Neural cell (in vitro differentiated cells): ENCODE data around the gene TPCN1. TPM values are rescaled to one million over a fixed set of nuclear protein-coding genes. Genes with fewer than 3 reads are reported as not detected.

Source experiments
- H2AFZ ChIP-seq: fragments of 200-600, 300-800 bp; sonication (generic), shearing (Covaris generic); 2 replicates; pipeline ENCODE4 v1.6.0; 2014; ENCODE audit warnings: low read depth, mild to moderate bottlenecking, antibody characterized with exemption, low read length, moderate library complexity
- H3F3A ChIP-seq: fragments of 200-600 bp; shearing (Covaris generic); 2 replicates; pipeline ENCODE4 v1.6.1; 2016; ENCODE audit warnings: mild to moderate bottlenecking, moderate library complexity, mixed read lengths, antibody characterized with exemption, low read length; ENCODE audit not compliant: insufficient read depth, poor library complexity, severe bottlenecking
- H3K27ac ChIP-seq: fragments of 200-600, 300-800 bp; sonication (generic), shearing (Covaris generic); 2 replicates; pipeline ENCODE4 v1.5.1; 2014; ENCODE audit warnings: mild to moderate bottlenecking, low read length, moderate library complexity
- H3K27me3 ChIP-seq: fragments of 300-800, 200-600 bp; sonication (generic), shearing (Covaris generic); 2 replicates; pipeline ENCODE4 v1.6.0; 2014; ENCODE audit warnings: mild to moderate bottlenecking, low read depth, low read length, moderate library complexity; ENCODE audit not compliant: insufficient read depth
- H3K36me3 ChIP-seq: fragments of 300-800, 200-600 bp; sonication (generic), shearing (Covaris generic); 2 replicates; pipeline ENCODE4 v1.5.1; 2014; ENCODE audit warnings: mild to moderate bottlenecking, antibody characterized with exemption, low read length, moderate library complexity; ENCODE audit not compliant: insufficient read depth
- H3K4me2 ChIP-seq: fragments of 300-800, 200-600 bp; sonication (generic), shearing (Covaris generic); 2 replicates; pipeline ENCODE4 v1.6.0; 2014; ENCODE audit warnings: mild to moderate bottlenecking, low read length
- H3K4me3 ChIP-seq: fragments of 300-800, 200-600 bp; sonication (generic), shearing (Covaris generic); 2 replicates; pipeline ENCODE4 v1.5.1; 2014; ENCODE audit warnings: mild to moderate bottlenecking, low read length, moderate library complexity
- H3K79me2 ChIP-seq: fragments of 200-600 bp; shearing (Covaris generic); replicated peaks from 2 replicates; pipeline ENCODE4 v1.6.0; 2014; ENCODE audit warnings: mild to moderate bottlenecking, low read length, moderate library complexity; ENCODE audit not compliant: insufficient read depth
- H3K9ac ChIP-seq: fragments of 300-800, 200-600 bp; sonication (generic), shearing (Covaris generic); 2 replicates; pipeline ENCODE4 v1.6.1; 2016; ENCODE audit warnings: mild to moderate bottlenecking, low read length, mixed read lengths
- H3K9me2 ChIP-seq: fragments of 200-600 bp; shearing (Covaris generic); 2 replicates; pipeline ENCODE4 v1.6.1; 2016; ENCODE audit warnings: mild to moderate bottlenecking, low read length, mixed read lengths; ENCODE audit not compliant: insufficient read depth
- H3K9me3 ChIP-seq: fragments of 200-600, 300-800 bp; sonication (generic), shearing (Covaris generic); 2 replicates; pipeline ENCODE4 v1.6.1; 2016; ENCODE audit warnings: mild to moderate bottlenecking, mixed run types, low read length, moderate library complexity, mixed read lengths
- H4K20me1 ChIP-seq: fragments of 200-600 bp; shearing (Covaris generic); 2 replicates; pipeline ENCODE4 v1.6.1; 2016; ENCODE audit warnings: mild to moderate bottlenecking, mixed run types; ENCODE audit not compliant: insufficient read depth
- CTCF ChIP-seq: fragments of 450-650 bp; IDR thresholded peaks from 2 replicates; pipeline ENCODE4 v1.5.1; 2014; ENCODE audit warnings: antibody characterized with exemption, mild to moderate bottlenecking, moderate library complexity; ENCODE audit not compliant: poor library complexity, severe bottlenecking
- EP300 ChIP-seq: fragments of 450-650 bp; conservative IDR thresholded peaks from 2 replicates; pipeline ENCODE4 v1.6.1; 2014; ENCODE audit warnings: antibody characterized with exemption, mild to moderate bottlenecking, moderate library complexity; ENCODE audit not compliant: poor library complexity, severe bottlenecking
- EZH2 ChIP-seq: fragments of 200-600, 300-800 bp; shearing (Covaris generic), sonication (generic); IDR thresholded peaks from 2 replicates; pipeline ENCODE4 v1.6.1; 2014; ENCODE audit warnings: antibody characterized with exemption, low read length, borderline replicate concordance, mild to moderate bottlenecking; ENCODE audit not compliant: insufficient read depth, poor library complexity, severe bottlenecking
- MXI1 ChIP-seq: fragments of 450-650 bp; conservative IDR thresholded peaks from 2 replicates; pipeline ENCODE4 v1.6.1; 2014; ENCODE audit warnings: antibody characterized with exemption, mild to moderate bottlenecking; ENCODE audit not compliant: poor library complexity, severe bottlenecking
- POLR2AphosphoS5 ChIP-seq: IDR thresholded peaks from 2 replicates; pipeline ENCODE4 v1.6.1; 2012
- RAD21 ChIP-seq: fragments of 450-650 bp; conservative IDR thresholded peaks from 2 replicates; pipeline ENCODE4 v1.6.1; 2014; ENCODE audit warnings: antibody characterized with exemption, mild to moderate bottlenecking, moderate library complexity
- REST ChIP-seq: IDR thresholded peaks from 2 replicates; pipeline ENCODE4 v1.6.1; 2012; ENCODE audit warnings: borderline replicate concordance
- SMC3 ChIP-seq: fragments of 450-650 bp; conservative IDR thresholded peaks from 2 replicates; pipeline ENCODE4 v1.6.1; 2014; ENCODE audit warnings: antibody characterized with exemption, mild to moderate bottlenecking, moderate library complexity; ENCODE audit not compliant: poor library complexity
- TAF1 ChIP-seq: IDR thresholded peaks from 2 replicates; pipeline ENCODE4 v1.6.1; 2012; ENCODE audit warnings: low read depth
- polyA plus RNA-seq: library from polyadenylated mRNA; depleted of rRNA; stranded (reverse); fragments of >200 nt; gene quantifications from 2 replicates; pipeline ENCODE4 v1.2.3, GENCODE V29; 2014

Gene TPCN1
- polyA plus RNA-seq, 1 donor from 2014 or later: 4.0 TPM

- H3K36me3 ChIP-seq: no peaks in the 10 kb centered on the region
- H3K9ac ChIP-seq: no peak overlapping the region
- H3K27ac ChIP-seq: no peak overlapping the region
Observed at GRCh38 chr12:113250045-113250444, 28.8 kb downstream of the TPCN1 start.

GRCh38 chr12:113251404-113252070 is 30.3 kb downstream of the TPCN1 start:
- no peaks in the 10 kb centered on the region for H3K27me3 ChIP-seq
- no peaks in the 10 kb centered on the region for H4K20me1 ChIP-seq
- TF ChIP-seq MXI1 (no peak), RAD21 (no peak), POLR2AphosphoS5 (no peak), EZH2 (no peak), REST (no peak), EP300 (no peak), TAF1 (no peak), SMC3 (no peak), CTCF (no peak)
- H3K9me3 ChIP-seq: no peaks in the 10 kb centered on the region
- no peak overlapping the region for H3K4me2 ChIP-seq
- H3F3A ChIP-seq: no peaks in the 10 kb centered on the region
- H3K9me2 ChIP-seq: no peaks in the 10 kb centered on the region
- H3K36me3 ChIP-seq: no peaks in the 10 kb centered on the region
- H3K9ac ChIP-seq: no peak overlapping the region
- H3K79me2 ChIP-seq: no peaks in the 10 kb centered on the region
- no peak overlapping the region for H3K27ac ChIP-seq
- H3K4me3 ChIP-seq: no peak overlapping the region
- no peak overlapping the region for H2AFZ ChIP-seq

More at GRCh38 chr12:113250045-113250444, 28.8 kb downstream of the TPCN1 start:
- Histone ChIP-seq H3K79me2 (no peaks in the 10 kb centered on the region), H4K20me1 (no peaks in the 10 kb centered on the region), H3K27me3 (no peaks in the 10 kb centered on the region), H2AFZ (no peak overlapping the region), H3F3A (no peaks in the 10 kb centered on the region), H3K4me2 (no peak overlapping the region), H3K4me3 (no peak overlapping the region), H3K9me3 (no peaks in the 10 kb centered on the region), H3K9me2 (no peaks in the 10 kb centered on the region)
- no peak for TF ChIP-seq TAF1
